HEK293 (cell line): Measurements from ENCODE around the gene GJC2.

Source experiments
- GLI4 ChIP-seq: fragments of 450-650 bp; formaldehyde crosslinking; IDR thresholded peaks from 2 replicates; pipeline ENCODE4 v1.5.1; 2016; ENCODE audit warnings: missing biosample characterization, missing genetic modification characterization
- GLIS2 ChIP-seq: fragments of 450-650 bp; formaldehyde crosslinking; IDR thresholded peaks from 2 replicates; pipeline ENCODE4 v1.5.1; 2016; ENCODE audit warnings: missing biosample characterization, missing genetic modification characterization
- KLF9 ChIP-seq: fragments of 450-650 bp; formaldehyde crosslinking; IDR thresholded peaks from 2 replicates; pipeline ENCODE4 v1.5.1; 2016; ENCODE audit warnings: missing biosample characterization, missing genetic modification characterization, low read depth
- YY1 ChIP-seq: fragments of 450-650 bp; formaldehyde crosslinking; IDR thresholded peaks from 2 replicates; pipeline ENCODE4 v1.5.1; 2018; ENCODE audit warnings: missing biosample characterization, missing genetic modification characterization
- ZBTB8A ChIP-seq: fragments of 450-650 bp; formaldehyde crosslinking; IDR thresholded peaks from 2 replicates; pipeline ENCODE4 v1.5.1; 2016; ENCODE audit warnings: missing biosample characterization, missing genetic modification characterization
- ZNF2 ChIP-seq: fragments of 450-650 bp; formaldehyde crosslinking; IDR thresholded peaks from 2 replicates; pipeline ENCODE4 v1.5.1; 2016; ENCODE audit warnings: missing biosample characterization, missing genetic modification characterization
- ZNF280D ChIP-seq: fragments of 450-650 bp; formaldehyde crosslinking; IDR thresholded peaks from 2 replicates; pipeline ENCODE4 v1.5.1; 2016; ENCODE audit warnings: missing biosample characterization, missing genetic modification characterization
- ZNF48 ChIP-seq: fragments of 450-650 bp; formaldehyde crosslinking; IDR thresholded peaks from 2 replicates; pipeline ENCODE4 v1.5.1; 2016; ENCODE audit warnings: missing biosample characterization, missing genetic modification characterization
- ZNF529 ChIP-seq: fragments of 450-650 bp; formaldehyde crosslinking; IDR thresholded peaks from 2 replicates; pipeline ENCODE4 v1.5.1; 2017; ENCODE audit warnings: missing genetic modification characterization, missing biosample characterization; ENCODE audit not compliant: insufficient replicate concordance
- ZNF560 ChIP-seq: fragments of 450-650 bp; formaldehyde crosslinking; IDR thresholded peaks from 2 replicates; pipeline ENCODE4 v1.5.1; 2017; ENCODE audit warnings: missing biosample characterization, missing genetic modification characterization, borderline replicate concordance
- ZNF747 ChIP-seq: fragments of 450-650 bp; formaldehyde crosslinking; IDR thresholded peaks from 2 replicates; pipeline ENCODE4 v1.5.1; 2016; ENCODE audit warnings: missing biosample characterization, missing genetic modification characterization
- ZNF837 ChIP-seq: fragments of 450-650 bp; formaldehyde crosslinking; IDR thresholded peaks from 2 replicates; pipeline ENCODE4 v1.5.1; 2016; ENCODE audit warnings: missing biosample characterization, missing genetic modification characterization
- TF ChIP-seq, protein P1 (sequence below): fragments of 450-650 bp; formaldehyde crosslinking; IDR thresholded peaks from 2 replicates; pipeline ENCODE4 v1.5.1; 2016; ENCODE audit warnings: missing biosample characterization, missing genetic modification characterization
- TF ChIP-seq, protein P2 (sequence below): sonication (generic); formaldehyde crosslinking; IDR thresholded peaks from 2 replicates; pipeline ENCODE4 v1.8.1; 2022; ENCODE audit warnings: mild to moderate bottlenecking, moderate library complexity, missing genetic modification reagents

GRCh38 chr1:228197555-228198147, 47.9 kb downstream of the GJC2 start:
- no peak for TF ChIP-seq GLI4 (tag by site-specific recombination)
- no peak for TF ChIP-seq GLIS2
- TF ChIP-seq ZNF560, result no peak
- no peak for TF ChIP-seq ZNF2 (tag by site-specific recombination)
- TF ChIP-seq ZNF280D (tag by site-specific recombination), result no peak
- TF ChIP-seq, protein P1, sequence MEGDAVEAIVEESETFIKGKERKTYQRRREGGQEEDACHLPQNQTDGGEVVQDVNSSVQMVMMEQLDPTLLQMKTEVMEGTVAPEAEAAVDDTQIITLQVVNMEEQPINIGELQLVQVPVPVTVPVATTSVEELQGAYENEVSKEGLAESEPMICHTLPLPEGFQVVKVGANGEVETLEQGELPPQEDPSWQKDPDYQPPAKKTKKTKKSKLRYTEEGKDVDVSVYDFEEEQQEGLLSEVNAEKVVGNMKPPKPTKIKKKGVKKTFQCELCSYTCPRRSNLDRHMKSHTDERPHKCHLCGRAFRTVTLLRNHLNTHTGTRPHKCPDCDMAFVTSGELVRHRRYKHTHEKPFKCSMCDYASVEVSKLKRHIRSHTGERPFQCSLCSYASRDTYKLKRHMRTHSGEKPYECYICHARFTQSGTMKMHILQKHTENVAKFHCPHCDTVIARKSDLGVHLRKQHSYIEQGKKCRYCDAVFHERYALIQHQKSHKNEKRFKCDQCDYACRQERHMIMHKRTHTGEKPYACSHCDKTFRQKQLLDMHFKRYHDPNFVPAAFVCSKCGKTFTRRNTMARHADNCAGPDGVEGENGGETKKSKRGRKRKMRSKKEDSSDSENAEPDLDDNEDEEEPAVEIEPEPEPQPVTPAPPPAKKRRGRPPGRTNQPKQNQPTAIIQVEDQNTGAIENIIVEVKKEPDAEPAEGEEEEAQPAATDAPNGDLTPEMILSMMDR (tag by site-specific recombination), result no peak
- no peak for TF ChIP-seq ZNF48
- no peak for TF ChIP-seq YY1
- no peak for TF ChIP-seq ZNF747 (tag by site-specific recombination)
- no peak for TF ChIP-seq ZNF837 (tag by site-specific recombination)
- TF ChIP-seq, protein P2, sequence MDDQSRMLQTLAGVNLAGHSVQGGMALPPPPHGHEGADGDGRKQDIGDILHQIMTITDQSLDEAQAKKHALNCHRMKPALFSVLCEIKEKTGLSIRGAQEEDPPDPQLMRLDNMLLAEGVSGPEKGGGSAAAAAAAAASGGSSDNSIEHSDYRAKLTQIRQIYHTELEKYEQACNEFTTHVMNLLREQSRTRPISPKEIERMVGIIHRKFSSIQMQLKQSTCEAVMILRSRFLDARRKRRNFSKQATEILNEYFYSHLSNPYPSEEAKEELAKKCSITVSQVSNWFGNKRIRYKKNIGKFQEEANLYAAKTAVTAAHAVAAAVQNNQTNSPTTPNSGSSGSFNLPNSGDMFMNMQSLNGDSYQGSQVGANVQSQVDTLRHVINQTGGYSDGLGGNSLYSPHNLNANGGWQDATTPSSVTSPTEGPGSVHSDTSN, result no peak
- TF ChIP-seq ZBTB8A, result no peak
- no peak for TF ChIP-seq KLF9 (tag by site-specific recombination)
- TF ChIP-seq ZNF529 (tag by site-specific recombination), result no peak
